Stomach (tissue), 9 donors: ENCODE measurements around the gene CD2AP. TPM values are rescaled to one million over a fixed set of nuclear protein-coding genes. Genes with fewer than 3 reads are reported as not detected.

Source experiments
- DNase-seq, 2 donors: peaks; one replicate each; pipeline versions ENCODE4 v3.0.0 to v3.0.0-alpha.2; 2013 to 2019
- H3K27ac ChIP-seq, 5 donors: fragments of 200-600 bp in 4 of 5; sonication (generic) in 4 of 5; one replicate each; pipeline ENCODE4 v1.5.1; 2013 to 2019; ENCODE audit warnings: mild to moderate bottlenecking in 1 of 5, moderate library complexity in 1 of 5
- H3K27me3 ChIP-seq, 3 donors: fragments of 200-600 bp; sonication (generic); one replicate each; pipeline ENCODE4 v1.5.1; 2017 to 2019; ENCODE audit warnings: mixed run types in 1 of 3
- H3K36me3 ChIP-seq, 4 donors: fragments of 200-600 bp; sonication (generic); 1 replicate in 3 of 4; 2 replicates in 1 of 4; pipeline ENCODE4 v1.5.1; 2016 to 2019
- H3K4me1 ChIP-seq, 4 donors: fragments of 200-600 bp; sonication (generic); one replicate each; pipeline ENCODE4 v1.5.1; 2016 to 2019
- H3K4me3 ChIP-seq, 4 donors: fragments of 200-600 bp; sonication (generic) in 3 of 4; one replicate each; pipeline ENCODE4 v1.5.1; 2016 to 2019; ENCODE audit warnings: mild to moderate bottlenecking in 1 of 4
- H3K9me3 ChIP-seq, 4 donors: fragments of 200-600 bp; sonication (generic); one replicate each; pipeline ENCODE4 v1.5.1; 2016 to 2019
- EP300 ChIP-seq: sonication (generic); formaldehyde crosslinking; IDR thresholded peaks from one replicate; pipeline ENCODE4 v1.6.1; 2017; ENCODE audit warnings: antibody characterized with exemption
- POLR2A ChIP-seq, 4 donors: fragments of 450-650 bp; IDR thresholded peaks; one replicate each; pipeline ENCODE4 v1.6.1; 2016; ENCODE audit warnings: antibody characterized with exemption in 4 of 4, control low read depth in 2 of 4, mild to moderate bottlenecking in 1 of 4, moderate library complexity in 1 of 4
- POLR2AphosphoS5 ChIP-seq, 3 donors: sonication (generic); formaldehyde crosslinking; IDR thresholded peaks; one replicate each; pipeline ENCODE4 v1.6.1; 2016; ENCODE audit warnings: antibody characterized with exemption in 3 of 3
- WGBS, 5 donors: extraction: QIAGEN DNeasy Blood & Tissue Kit in 3 of 5; methylation state at CpG; one replicate each; pipeline versions ENCODE4 v1.1.5 to v1.1.7; 2013 to 2018; 5-methylcytosine and 5-hydroxymethylcytosine counted together
- intact Hi-C: fragments of 100-400 bp; cut with DNase I; formaldehyde crosslinking; loops from one replicate; pipeline ENCODE4 v1.15.1; 2023; ENCODE audit warnings: low total_unique reads
- polyA plus RNA-seq, 3 donors: library from polyadenylated mRNA; stranded (reverse); fragments of 200-250 nt; gene quantifications; one replicate each; pipeline ENCODE4 v1.2.3, GENCODE V29; 2013
- total RNA-seq, 5 donors: library from RNA; depleted of rRNA; stranded (reverse); fragments of >200 nt; gene quantifications; one replicate each; pipeline versions ENCODE4 v1.1.0 to v1.2.3, GENCODE V29; 2014 to 2016
- TF ChIP-seq, protein P1 (sequence below), 7 experiments: fragments of 450-650 bp in 4 of 7; fragments of 200-600 bp in 3 of 7; sonication (generic) in 3 of 7; IDR thresholded peaks; one replicate each; pipeline ENCODE4 v1.5.1; 2016 to 2019; ENCODE audit warnings: antibody characterized with exemption in 7 of 7, control low read depth in 2 of 7, mild to moderate bottlenecking in 1 of 7
- donor health status: healthy with polysubstance abuse.
- donor health status: Bipolar disorder and iron deficiency.
- donor health status: healthy.

CD2AP gene
- total and polyA plus RNA-seq, 8 donors, result 10.3 to 118 (median 46.9) TPM

- H3K27me3 ChIP-seq, result no peaks in the 10 kb centered on the region
- no peak overlapping the region for H3K27ac ChIP-seq
- peaks cover 0 to 19% (median 11%) of the 10 kb centered on the region in 4 donors for H3K4me1 ChIP-seq
- intact Hi-C loops, result no loop called here
- WGBS, 5 donors, result 87 to 95% (median 92%) methylated on average over 7 of the region's 7 CpGs
- no peak overlapping the region for H3K4me3 ChIP-seq
- no peaks in the 10 kb centered on the region for H3K9me3 ChIP-seq
- no peak for DNase-seq
- peaks cover 0 to 14% (median 6%) of the 10 kb centered on the region in 4 donors for H3K36me3 ChIP-seq
- no peak for TF ChIP-seq POLR2A (IDR thresholded peaks at IDR 0.05)
- TF ChIP-seq EP300, result no peak
- TF ChIP-seq, protein P1, sequence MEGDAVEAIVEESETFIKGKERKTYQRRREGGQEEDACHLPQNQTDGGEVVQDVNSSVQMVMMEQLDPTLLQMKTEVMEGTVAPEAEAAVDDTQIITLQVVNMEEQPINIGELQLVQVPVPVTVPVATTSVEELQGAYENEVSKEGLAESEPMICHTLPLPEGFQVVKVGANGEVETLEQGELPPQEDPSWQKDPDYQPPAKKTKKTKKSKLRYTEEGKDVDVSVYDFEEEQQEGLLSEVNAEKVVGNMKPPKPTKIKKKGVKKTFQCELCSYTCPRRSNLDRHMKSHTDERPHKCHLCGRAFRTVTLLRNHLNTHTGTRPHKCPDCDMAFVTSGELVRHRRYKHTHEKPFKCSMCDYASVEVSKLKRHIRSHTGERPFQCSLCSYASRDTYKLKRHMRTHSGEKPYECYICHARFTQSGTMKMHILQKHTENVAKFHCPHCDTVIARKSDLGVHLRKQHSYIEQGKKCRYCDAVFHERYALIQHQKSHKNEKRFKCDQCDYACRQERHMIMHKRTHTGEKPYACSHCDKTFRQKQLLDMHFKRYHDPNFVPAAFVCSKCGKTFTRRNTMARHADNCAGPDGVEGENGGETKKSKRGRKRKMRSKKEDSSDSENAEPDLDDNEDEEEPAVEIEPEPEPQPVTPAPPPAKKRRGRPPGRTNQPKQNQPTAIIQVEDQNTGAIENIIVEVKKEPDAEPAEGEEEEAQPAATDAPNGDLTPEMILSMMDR (IDR thresholded peaks at IDR 0.05), result no peak
- TF ChIP-seq POLR2AphosphoS5 (IDR thresholded peaks at IDR 0.05), result no peak
These were observed 151.1 kb downstream of the CD2AP start for GRCh38 chr6:47628448-47629272.

- Histone ChIP-seq H3K27ac (no peak overlapping the region), H3K36me3 (peaks cover 0 to 2% (median 0%) of the 10 kb centered on the region in 4 donors), H3K9me3 (no peaks in the 10 kb centered on the region), H3K4me3 (no peak overlapping the region), H3K4me1 (peaks cover 0 to 31% (median 21%) of the 10 kb centered on the region in 4 donors), H3K27me3 (no peaks in the 10 kb centered on the region)
- no peak for DNase-seq
- WGBS, 5 donors, result 80 to 86% (median 83%) methylated on average over 4 of the region's 4 CpGs
- intact Hi-C loops, result no loop called here
- TF ChIP-seq, protein P1 (IDR thresholded peaks at IDR 0.05), result no peak
- TF ChIP-seq EP300 (no peak), POLR2AphosphoS5 (IDR thresholded peaks at IDR 0.05) (no peak), POLR2A (IDR thresholded peaks at IDR 0.05) (no peak)
These were observed 152.4 kb downstream of the CD2AP start for GRCh38 chr6:47629954-47630353.

DNA sequence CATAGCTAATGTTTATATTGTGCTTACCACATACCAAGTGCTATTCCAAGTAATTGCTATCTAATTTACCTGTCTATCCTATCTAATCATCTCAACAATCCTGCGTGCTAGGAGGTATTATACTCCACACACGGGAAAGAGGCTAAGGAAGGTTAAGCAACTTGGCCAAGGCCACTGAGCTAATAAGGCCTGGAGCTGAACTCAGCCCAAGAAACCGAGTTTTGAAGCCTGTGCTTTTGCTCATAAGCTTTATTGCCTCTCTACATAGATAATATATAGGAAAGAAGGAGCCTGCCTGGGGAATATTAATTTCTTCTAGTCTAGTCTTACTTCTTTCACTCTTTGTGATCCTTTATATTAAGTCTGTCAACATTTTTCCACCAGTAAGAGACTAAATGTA is 153.0 kb downstream of the CD2AP start:
- Histone ChIP-seq H3K27ac (no peak overlapping the region), H3K9me3 (no peaks in the 10 kb centered on the region), H3K27me3 (no peaks in the 10 kb centered on the region), H3K36me3 (no peaks in the 10 kb centered on the region), H3K4me3 (no peak overlapping the region), H3K4me1 (peaks cover 0 to 31% (median 21%) of the 10 kb centered on the region in 4 donors)
- no peak for TF ChIP-seq POLR2A (IDR thresholded peaks at IDR 0.05)
- TF ChIP-seq, protein P1 (IDR thresholded peaks at IDR 0.05), result no peak
- no peak for TF ChIP-seq POLR2AphosphoS5 (IDR thresholded peaks at IDR 0.05)
- no peak for TF ChIP-seq EP300
- DNase-seq, result no peak
- intact Hi-C loops, result no loop called here
- WGBS, 5 donors, result 23 to 50% (median 44%) methylated on average over 3 of the region's 3 CpGs

GRCh38 chr6:47631269-47631772 is 153.7 kb downstream of the CD2AP start:
- no peaks in the 10 kb centered on the region for H3K27me3 ChIP-seq
- H3K27ac ChIP-seq, result no peak overlapping the region
- no peak overlapping the region for H3K4me3 ChIP-seq
- no peaks in the 10 kb centered on the region for H3K36me3 ChIP-seq
- intact Hi-C loops, result no loop called here
- no peak for TF ChIP-seq POLR2AphosphoS5 (IDR thresholded peaks at IDR 0.05)
- TF ChIP-seq, protein P1 (IDR thresholded peaks at IDR 0.05), result peak in 5 of 7 experiments; percentile 6 to 69 (median 57)
- peaks cover 0 to 31% (median 21%) of the 10 kb centered on the region in 4 donors for H3K4me1 ChIP-seq
- DNase-seq, result peak in 1 of 2 donors; percentile 72
- 39 to 55% (median 40%) methylated on average over 6 of the region's 6 CpGs for whole genome bisulfite sequencing, 5 donors
- no peaks in the 10 kb centered on the region for H3K9me3 ChIP-seq
